Suprapubic skin (tissue), 4 donors: ENCODE data around the gene FGF7. TPM values are rescaled to one million over a fixed set of nuclear protein-coding genes. Genes with fewer than 3 reads are reported as not detected.
"Not testable (repeated sequence)": the region's sequence is repeated elsewhere in the genome, so short reads cannot be mapped to it uniquely, and the experiment has no call there.

ENCODE experiments used
- DNase-seq, 2 donors: peaks; one replicate each; pipeline ENCODE4 v3.0.0-alpha.2; 2019; ENCODE audit warnings: low spot score in 2 of 2
- H3K27ac ChIP-seq: fragments of 200-600 bp; sonication (generic); one replicate; pipeline ENCODE4 v1.5.1; 2019
- H3K27me3 ChIP-seq: fragments of 200-600 bp; sonication (generic); one replicate; pipeline ENCODE4 v1.5.1; 2019
- H3K36me3 ChIP-seq: fragments of 200-600 bp; sonication (generic); one replicate; pipeline ENCODE4 v1.5.1; 2019
- H3K4me1 ChIP-seq: fragments of 200-600 bp; sonication (generic); one replicate; pipeline ENCODE4 v1.5.1; 2019
- H3K4me3 ChIP-seq: fragments of 200-600 bp; sonication (generic); one replicate; pipeline ENCODE4 v1.5.1; 2019; ENCODE audit warnings: mild to moderate bottlenecking
- H3K9me3 ChIP-seq: fragments of 200-600 bp; sonication (generic); one replicate; pipeline ENCODE4 v1.5.1; 2019
- EP300 ChIP-seq: sonication (generic); formaldehyde crosslinking; IDR thresholded peaks from one replicate; pipeline ENCODE4 v1.6.1; 2017; ENCODE audit warnings: antibody characterized with exemption
- POLR2A ChIP-seq, 2 donors: fragments of 450-650 bp; IDR thresholded peaks; one replicate each; pipeline ENCODE4 v1.6.1; 2017; ENCODE audit warnings: antibody characterized with exemption in 2 of 2, mild to moderate bottlenecking in 2 of 2, moderate library complexity in 2 of 2
- POLR2AphosphoS5 ChIP-seq, 3 donors: sonication (generic); formaldehyde crosslinking; IDR thresholded peaks; one replicate each; pipeline ENCODE4 v1.6.1; 2017; ENCODE audit warnings: antibody characterized with exemption in 3 of 3
- WGBS: methylation state at CpG from one replicate; pipeline ENCODE4 v1.1.5; 2018; 5-methylcytosine and 5-hydroxymethylcytosine counted together
- total RNA-seq, 4 donors: library from RNA; depleted of rRNA; stranded (reverse); fragments of >200 nt; gene quantifications; one replicate each; pipeline ENCODE4 v1.1.0, GENCODE V29; 2016
- TF ChIP-seq, protein P1 (sequence below), 2 donors: fragments of 200-600 bp in 1 of 2; fragments of 450-650 bp in 1 of 2; sonication (generic) in 1 of 2; IDR thresholded peaks; one replicate each; pipeline ENCODE4 v1.5.1; 2016 to 2019; ENCODE audit warnings: antibody characterized with exemption in 2 of 2, mild to moderate bottlenecking in 1 of 2, moderate library complexity in 1 of 2

FGF7 gene
- total RNA-seq, 4 donors from 2014 or later = 5.5 to 24.1 (median 12.6) TPM

DNA sequence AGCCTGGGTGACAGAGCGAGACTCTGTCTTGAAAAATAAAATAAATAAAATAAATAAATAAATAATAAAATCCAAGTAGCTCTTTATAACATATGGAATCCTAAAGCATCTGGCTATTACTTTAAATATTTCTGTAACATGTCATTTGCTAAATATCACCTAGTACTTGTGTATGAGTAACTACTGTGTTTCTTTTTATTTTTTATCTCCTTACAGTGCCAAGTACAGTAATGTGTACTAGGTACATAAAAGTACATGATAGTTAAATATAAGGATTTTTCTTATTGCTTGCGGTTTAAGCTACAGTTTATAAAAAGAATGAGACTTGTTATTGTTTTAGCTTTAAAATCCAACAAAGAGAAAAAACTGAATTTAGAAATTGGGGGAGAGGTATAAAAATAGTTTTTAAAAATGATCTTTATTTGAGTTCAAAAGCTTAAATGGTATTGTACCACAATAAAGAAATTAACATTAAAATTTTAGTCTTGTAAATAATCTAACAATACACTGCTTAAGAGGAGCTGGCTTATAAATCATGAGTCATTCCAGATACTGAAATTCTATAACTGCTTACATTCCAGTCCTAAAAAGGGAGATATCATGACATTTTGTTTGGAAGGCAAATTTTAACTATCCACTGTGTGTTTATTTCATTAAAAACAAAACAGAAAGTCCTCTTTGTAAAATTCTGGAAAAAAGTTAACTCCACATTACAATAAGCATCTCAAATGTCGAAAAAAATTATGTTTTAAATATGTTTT lies 73.1 kb downstream of the FGF7 start:
- TF ChIP-seq POLR2AphosphoS5 (IDR thresholded peaks at IDR 0.05) (no peak), EP300 (no peak), POLR2A (IDR thresholded peaks at IDR 0.05) (no peak)
- TF ChIP-seq, protein P1, sequence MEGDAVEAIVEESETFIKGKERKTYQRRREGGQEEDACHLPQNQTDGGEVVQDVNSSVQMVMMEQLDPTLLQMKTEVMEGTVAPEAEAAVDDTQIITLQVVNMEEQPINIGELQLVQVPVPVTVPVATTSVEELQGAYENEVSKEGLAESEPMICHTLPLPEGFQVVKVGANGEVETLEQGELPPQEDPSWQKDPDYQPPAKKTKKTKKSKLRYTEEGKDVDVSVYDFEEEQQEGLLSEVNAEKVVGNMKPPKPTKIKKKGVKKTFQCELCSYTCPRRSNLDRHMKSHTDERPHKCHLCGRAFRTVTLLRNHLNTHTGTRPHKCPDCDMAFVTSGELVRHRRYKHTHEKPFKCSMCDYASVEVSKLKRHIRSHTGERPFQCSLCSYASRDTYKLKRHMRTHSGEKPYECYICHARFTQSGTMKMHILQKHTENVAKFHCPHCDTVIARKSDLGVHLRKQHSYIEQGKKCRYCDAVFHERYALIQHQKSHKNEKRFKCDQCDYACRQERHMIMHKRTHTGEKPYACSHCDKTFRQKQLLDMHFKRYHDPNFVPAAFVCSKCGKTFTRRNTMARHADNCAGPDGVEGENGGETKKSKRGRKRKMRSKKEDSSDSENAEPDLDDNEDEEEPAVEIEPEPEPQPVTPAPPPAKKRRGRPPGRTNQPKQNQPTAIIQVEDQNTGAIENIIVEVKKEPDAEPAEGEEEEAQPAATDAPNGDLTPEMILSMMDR (IDR thresholded peaks at IDR 0.05) = no peak
- WGBS = 83% methylated on average over 3 of the region's 3 CpGs
- no peaks in the 10 kb centered on the region for H3K27me3 ChIP-seq
- no peak overlapping the region for H3K27ac ChIP-seq
- no peak for DNase-seq
- H3K36me3 ChIP-seq = no peaks in the 10 kb centered on the region
- H3K4me1 ChIP-seq = no peaks in the 10 kb centered on the region
- H3K9me3 ChIP-seq = no peaks in the 10 kb centered on the region
- H3K4me3 ChIP-seq = no peak overlapping the region

DNA sequence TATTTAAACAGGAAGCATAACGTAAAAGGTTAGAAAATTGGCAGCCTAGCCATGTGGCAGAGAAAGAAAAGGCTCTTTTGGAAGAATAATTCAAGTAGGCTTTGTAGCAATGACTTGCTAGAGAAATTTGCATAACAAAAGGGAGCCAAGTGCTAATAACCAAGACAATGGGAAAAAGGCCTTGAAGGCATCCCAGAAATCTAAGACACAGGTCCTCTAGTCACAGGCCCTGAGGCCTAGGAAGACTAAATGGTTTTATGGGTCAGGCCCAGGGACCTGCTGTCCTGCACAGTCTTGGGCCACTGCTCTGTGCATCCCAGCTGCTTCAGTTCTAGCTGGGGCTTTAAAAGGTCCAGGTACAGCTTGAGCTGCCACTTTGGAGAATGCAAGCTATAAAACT lies 78.5 kb downstream of the FGF7 start:
- peaks cover 5% of the 10 kb centered on the region for H3K9me3 ChIP-seq
- H3K36me3 ChIP-seq = no peaks in the 10 kb centered on the region
- no peaks in the 10 kb centered on the region for H3K4me1 ChIP-seq
- WGBS = 60% methylated on average over 1 of the region's 1 CpG
- H3K27ac ChIP-seq = no peak overlapping the region
- no peak for DNase-seq
- no peak for TF ChIP-seq POLR2A (IDR thresholded peaks at IDR 0.05)
- TF ChIP-seq POLR2AphosphoS5 (IDR thresholded peaks at IDR 0.05) = no peak
- TF ChIP-seq EP300 = no peak
- TF ChIP-seq, protein P1 (IDR thresholded peaks at IDR 0.05) = no peak
- H3K4me3 ChIP-seq = no peak overlapping the region
- H3K27me3 ChIP-seq = no peaks in the 10 kb centered on the region

DNA sequence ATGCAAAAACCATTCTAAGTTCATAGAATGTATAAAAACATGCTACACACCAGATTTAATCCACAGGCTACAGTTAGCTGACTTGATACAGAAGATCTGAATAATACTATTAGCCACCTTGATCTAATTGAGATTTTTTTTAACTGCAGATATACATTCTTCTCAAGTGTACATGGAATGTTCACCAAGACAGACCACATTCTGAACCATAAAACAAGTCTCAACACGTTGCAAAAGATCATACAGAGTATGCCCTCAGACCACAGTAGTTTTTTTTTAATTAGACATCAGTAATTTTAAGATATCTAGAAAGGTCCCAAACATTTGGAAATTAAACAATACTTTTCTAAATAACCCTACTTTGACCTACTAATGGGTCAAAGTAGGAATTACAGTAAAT lies 83.3 kb downstream of the FGF7 start:
- H3K9me3 ChIP-seq = peaks cover 5% of the 10 kb centered on the region
- H3K4me1 ChIP-seq = no peaks in the 10 kb centered on the region
- H3K36me3 ChIP-seq = no peaks in the 10 kb centered on the region
- no peak for DNase-seq
- 43% methylated on average over 1 of the region's 1 CpG for WGBS
- TF ChIP-seq POLR2A (IDR thresholded peaks at IDR 0.05) (no peak), POLR2AphosphoS5 (IDR thresholded peaks at IDR 0.05) (no peak), EP300 (no peak)
- TF ChIP-seq, protein P1 (IDR thresholded peaks at IDR 0.05) = no peak
- H3K27ac ChIP-seq = no peak overlapping the region
- H3K27me3 ChIP-seq = no peaks in the 10 kb centered on the region
- H3K4me3 ChIP-seq = no peak overlapping the region

DNA sequence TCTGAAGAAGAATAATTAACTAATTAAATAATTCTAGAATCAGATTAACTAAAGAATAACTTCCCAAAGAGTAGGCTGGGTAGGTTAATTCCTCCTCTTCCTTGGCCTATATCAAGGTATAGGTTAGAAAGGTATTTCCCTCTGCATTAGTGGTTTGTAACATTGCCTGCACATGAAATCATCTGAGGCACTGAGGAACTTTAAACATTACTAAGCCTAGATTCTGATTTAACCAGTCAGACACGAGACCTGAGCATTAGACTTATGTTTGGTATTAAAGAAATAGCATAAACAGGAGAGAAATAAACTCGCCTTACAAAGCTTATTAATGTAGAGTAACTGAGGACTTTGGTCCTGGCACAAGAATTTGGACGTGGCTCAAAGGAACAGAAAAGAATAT lies 84.2 kb downstream of the FGF7 start:
- TF ChIP-seq POLR2A (IDR thresholded peaks at IDR 0.05) (no peak), POLR2AphosphoS5 (IDR thresholded peaks at IDR 0.05) (no peak), EP300 (no peak)
- TF ChIP-seq, protein P1 (IDR thresholded peaks at IDR 0.05) = no peak
- 76% methylated on average over 3 of the region's 3 CpGs for WGBS

DNA sequence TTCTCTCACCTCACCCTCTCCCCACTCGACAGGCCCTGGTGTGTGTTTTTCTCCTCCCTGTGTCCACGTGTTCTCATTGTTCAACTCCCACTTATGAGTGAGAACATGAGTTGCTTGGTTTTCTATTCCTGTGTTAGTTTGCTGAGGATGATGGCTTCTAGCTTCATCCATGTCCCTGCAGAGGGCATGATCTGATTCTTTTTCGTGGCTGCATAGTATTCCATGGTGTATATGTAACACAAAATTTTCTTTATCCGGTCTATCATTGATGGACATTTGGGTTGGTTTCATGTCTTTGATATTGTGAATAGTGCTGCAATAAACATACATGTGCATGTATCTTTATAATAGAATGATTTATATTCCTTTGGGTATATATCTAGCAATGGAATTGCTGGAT lies 89.7 kb downstream of the FGF7 start:
- not testable (repeated sequence) for DNase-seq, H3K4me3 ChIP-seq, H3K36me3 ChIP-seq, H3K9me3 ChIP-seq, H3K4me1 ChIP-seq, H3K27ac ChIP-seq, H3K27me3 ChIP-seq
- WGBS = 92% methylated on average over 4 of the region's 4 CpGs

More for the DNA sequence above, 84.2 kb downstream of the FGF7 start:
- H3K27ac ChIP-seq = no peak overlapping the region
- H3K27me3 ChIP-seq = no peaks in the 10 kb centered on the region
- no peaks in the 10 kb centered on the region for H3K9me3 ChIP-seq
- no peak for DNase-seq
- no peaks in the 10 kb centered on the region for H3K4me1 ChIP-seq
- H3K36me3 ChIP-seq = no peaks in the 10 kb centered on the region
- H3K4me3 ChIP-seq = no peak overlapping the region
